IMR-90 (cell line): ENCODE results near the gene IL36B. TPM values are rescaled to one million over a fixed set of nuclear protein-coding genes. Genes with fewer than 3 reads are reported as not detected.

Experiments used
- ATAC-seq: fragments of 200-7000 bp; cut with Tn5 transposase; 2 replicates; pipeline ENCODE4 v1.9.1; 2020; ENCODE audit warnings: low read depth, mild to moderate bottlenecking, moderate library complexity
- BruUV-seq: library from RNA; stranded (reverse); fragments of 400-500 nt; replicated peaks from 2 replicates; lab custom pipeline; 2021; lab: Mats Ljungman, UMichigan
- CTCF ChIA-PET: fragments of 300-600 bp; formaldehyde crosslinking; extraction: SDS; loops from one replicate; lab custom pipeline; 2021; ENCODE audit warnings: antibody characterized with exemption; lab: Yijun Ruan, JAX
- POLR2A ChIA-PET: fragments of 300-600 bp; sonication (Branson Sonifier 250); formaldehyde crosslinking; loops from one replicate; lab custom pipeline; 2022; ENCODE audit warnings: antibody characterized with exemption; ENCODE audit not compliant: unreplicated experiment; lab: Charles Lee
- DNase-seq: peaks from one replicate; pipeline ENCODE4 v3.0.0; 2013
- H2AFZ ChIP-seq: replicated peaks from 2 replicates; pipeline ENCODE3; 2013; ENCODE audit warnings: low read length, mild to moderate bottlenecking; ENCODE audit not compliant: poor library complexity
- H2AK5ac ChIP-seq: 2 replicates; pipeline ENCODE4 v1.6.1; 2013; ENCODE audit warnings: low read depth, low read length, inconsistent platforms
- H2AK9ac ChIP-seq: replicated peaks from 2 replicates; pipeline ENCODE3; 2013; ENCODE audit warnings: mild to moderate bottlenecking, low read depth, low read length, moderate library complexity; ENCODE audit not compliant: poor library complexity
- H2BK120ac ChIP-seq: 2 replicates; pipeline ENCODE4 v1.6.1; 2013; ENCODE audit warnings: low read depth, low read length, inconsistent platforms
- H2BK15ac ChIP-seq: 3 replicates; pipeline ENCODE4 v1.6.1; 2013; ENCODE audit warnings: low read depth, low read length, inconsistent platforms
- H2BK20ac ChIP-seq: 2 replicates; pipeline ENCODE4 v1.6.1; 2013; ENCODE audit warnings: low read depth, mild to moderate bottlenecking, inconsistent platforms, low read length, moderate library complexity
- H2BK5ac ChIP-seq: 2 replicates; pipeline ENCODE4 v1.6.1; 2013; ENCODE audit warnings: mild to moderate bottlenecking, low read depth, low read length, inconsistent platforms; ENCODE audit not compliant: poor library complexity, severe bottlenecking
- H3K14ac ChIP-seq: replicated peaks from 2 replicates; pipeline ENCODE4 v1.6.1; 2013; ENCODE audit warnings: low read depth, low read length, inconsistent platforms
- H3K18ac ChIP-seq: 2 replicates; pipeline ENCODE4 v1.6.1; 2013; ENCODE audit warnings: low read depth, low read length, control low read depth
- H3K23ac ChIP-seq: 2 replicates; pipeline ENCODE4 v1.6.1; 2013; ENCODE audit warnings: low read depth, low read length, inconsistent platforms
- H3K27ac ChIP-seq: 2 replicates; pipeline ENCODE4 v1.5.1; 2013; ENCODE audit warnings: mild to moderate bottlenecking, control low read depth, low read length; ENCODE audit not compliant: insufficient read depth
- H3K27me3 ChIP-seq: 2 replicates; pipeline ENCODE4 v1.6.1; 2013; ENCODE audit warnings: low read length; ENCODE audit not compliant: control insufficient read depth, insufficient read depth
- H3K36me3 ChIP-seq: 2 replicates; pipeline ENCODE4 v1.6.1; 2013; ENCODE audit warnings: low read length, mixed read lengths; ENCODE audit not compliant: control insufficient read depth, insufficient read depth
- H3K4ac ChIP-seq: 2 replicates; pipeline ENCODE4 v1.6.1; 2013; ENCODE audit warnings: low read depth, low read length, inconsistent platforms
- H3K4me1 ChIP-seq: 2 replicates; pipeline ENCODE4 v1.6.1; 2013; ENCODE audit warnings: low read length, mixed read lengths; ENCODE audit not compliant: control insufficient read depth, insufficient read depth
- H3K4me2 ChIP-seq: 2 replicates; pipeline ENCODE4 v1.6.1; 2013; ENCODE audit warnings: low read depth, mild to moderate bottlenecking, control low read depth, low read length, moderate library complexity
- H3K4me3 ChIP-seq: 2 replicates; pipeline ENCODE4 v1.5.1; 2013; ENCODE audit warnings: low read depth, mild to moderate bottlenecking, control low read depth, low read length, moderate library complexity; ENCODE audit not compliant: insufficient read depth
- H3K56ac ChIP-seq: 2 replicates; pipeline ENCODE4 v1.6.1; 2013; ENCODE audit warnings: low read length, inconsistent platforms; ENCODE audit not compliant: insufficient read depth; ENCODE audit errors: extremely low read depth
- H3K79me1 ChIP-seq, 2 experiments: 2 replicates each; pipeline ENCODE4 v1.6.1; 2013; ENCODE audit warnings: low read length in 2 of 2, inconsistent platforms in 1 of 2, low read depth in 1 of 2
- H3K9ac ChIP-seq: 2 replicates; pipeline ENCODE4 v1.6.1; 2013; ENCODE audit warnings: low read depth, low read length, control low read depth
- H3K9me1 ChIP-seq: 2 replicates; pipeline ENCODE4 v1.6.1; 2013; ENCODE audit warnings: low read length, inconsistent platforms; ENCODE audit not compliant: insufficient read depth
- H3K9me3 ChIP-seq: 2 replicates; pipeline ENCODE4 v1.6.1; 2013; ENCODE audit warnings: low read length; ENCODE audit not compliant: control insufficient read depth, insufficient read depth
- H4K20me1 ChIP-seq: 2 replicates; pipeline ENCODE4 v1.6.1; 2013; ENCODE audit warnings: low read length, inconsistent platforms; ENCODE audit not compliant: insufficient read depth
- H4K5ac ChIP-seq: 2 replicates; pipeline ENCODE4 v1.6.1; 2013; ENCODE audit warnings: mild to moderate bottlenecking, low read depth, low read length, control low read depth
- H4K8ac ChIP-seq, 2 experiments: 2 replicates each; pipeline ENCODE4 v1.6.1; 2013; ENCODE audit warnings: low read depth in 2 of 2, low read length in 2 of 2, control low read depth in 1 of 2, inconsistent platforms in 1 of 2
- H4K91ac ChIP-seq: 2 replicates; pipeline ENCODE4 v1.6.1; 2013; ENCODE audit warnings: low read depth, low read length, inconsistent platforms; ENCODE audit not compliant: insufficient read depth
- BHLHE40 ChIP-seq: fragments of 150-350 bp; IDR thresholded peaks from 2 replicates; pipeline ENCODE4 v1.6.1; 2016; ENCODE audit warnings: mild to moderate bottlenecking, low read depth, low read length
- CEBPB ChIP-seq: IDR thresholded peaks from 2 replicates; pipeline ENCODE4 v1.6.1; 2012; ENCODE audit warnings: low read depth, low read length, improper control_type of control experiment
- CHD1 ChIP-seq: IDR thresholded peaks from 2 replicates; pipeline ENCODE4 v1.6.1; 2012; ENCODE audit warnings: low read depth, low read length, improper control_type of control experiment
- CTCF ChIP-seq: conservative IDR thresholded peaks from 2 replicates; pipeline ENCODE4 v1.5.1; 2012; ENCODE audit warnings: mild to moderate bottlenecking, low read depth, low read length, improper control_type of control experiment
- FOS ChIP-seq: fragments of 150-350 bp; IDR thresholded peaks from 2 replicates; pipeline ENCODE4 v1.6.1; 2016; ENCODE audit warnings: low read depth, low read length
- MAFK ChIP-seq: IDR thresholded peaks from 2 replicates; pipeline ENCODE4 v1.6.1; 2012; ENCODE audit warnings: low read depth, low read length, improper control_type of control experiment
- MAZ ChIP-seq: IDR thresholded peaks from 2 replicates; pipeline ENCODE4 v1.6.1; 2012; ENCODE audit warnings: low read depth, mild to moderate bottlenecking, low read length, improper control_type of control experiment, moderate library complexity, borderline replicate concordance
- MXI1 ChIP-seq: IDR thresholded peaks from 2 replicates; pipeline ENCODE4 v1.6.1; 2012; ENCODE audit warnings: low read depth, mild to moderate bottlenecking, low read length, moderate library complexity, borderline replicate concordance
- NFE2L2 ChIP-seq: fragments of 150-350 bp; IDR thresholded peaks from 2 replicates; pipeline ENCODE4 v1.6.1; 2016; ENCODE audit warnings: low read depth, mild to moderate bottlenecking, low read length
- POLR2A ChIP-seq: IDR thresholded peaks from 2 replicates; pipeline ENCODE4 v1.6.1; 2012; ENCODE audit warnings: mild to moderate bottlenecking, low read depth, low read length
- RAD21 ChIP-seq: IDR thresholded peaks from 2 replicates; pipeline ENCODE4 v1.6.1; 2012; ENCODE audit warnings: low read length, improper control_type of control experiment
- RCOR1 ChIP-seq: IDR thresholded peaks from 2 replicates; pipeline ENCODE4 v1.6.1; 2012; ENCODE audit warnings: mild to moderate bottlenecking, low read length, improper control_type of control experiment; ENCODE audit not compliant: insufficient replicate concordance
- RFX5 ChIP-seq: IDR thresholded peaks from 2 replicates; pipeline ENCODE4 v1.8.0; 2012; ENCODE audit warnings: low read depth, mild to moderate bottlenecking, low read length, moderate library complexity
- SMC3 ChIP-seq: fragments of 150-350 bp; IDR thresholded peaks from 2 replicates; pipeline ENCODE4 v1.6.1; 2016; ENCODE audit warnings: low read depth, mild to moderate bottlenecking, antibody characterized with exemption, low read length, moderate library complexity
- WGBS, 2 experiments: methylation state at CpG; one replicate each; pipeline versions ENCODE4 v1.1.5 to v1.1.7; 2013; ENCODE audit warnings: missing lambda C conversion rate in 2 of 2; ENCODE audit not compliant: insufficient read length in 1 of 2; ENCODE audit errors: extremely low coverage in 2 of 2; 5-methylcytosine and 5-hydroxymethylcytosine counted together
- dilution Hi-C: fragments of 300-500 bp; cut with HindIII; formaldehyde crosslinking; loops from one replicate; pipeline ENCODE4 v1.14.3; 2018; ENCODE audit warnings: low sequenced_read_pairs; ENCODE audit not compliant: unreplicated experiment
- in situ Hi-C: fragments of 300-500 bp; cut with MboI; formaldehyde crosslinking; loops from 3 replicates; pipeline ENCODE4 v1.14.3; 2019; ENCODE audit warnings: low sequenced_read_pairs, inconsistent platforms, mixed read lengths
- intact Hi-C: fragments of 100-400 bp; cut with micrococcal nuclease; formaldehyde crosslinking; loops from 2 replicates; pipeline ENCODE4 v1.10.0; 2022
- polyA plus RNA-seq, 3 experiments: library from polyadenylated mRNA; depleted of rRNA; stranded (reverse); fragments of >200 nt; gene quantifications; 2 replicates each; pipeline ENCODE4 v1.2.3, GENCODE V29; 2012; ENCODE audit warnings: low replicate concordance in 1 of 3
- total RNA-seq: library from RNA; depleted of rRNA; stranded (reverse); fragments of >200 nt; gene quantifications from 2 replicates; pipeline ENCODE4 v1.2.3, GENCODE V29; 2012
- TF ChIP-seq, protein P1 (sequence below): fragments of 150-350 bp; IDR thresholded peaks from 2 replicates; pipeline ENCODE4 v1.6.1; 2016; ENCODE audit warnings: low read depth, mild to moderate bottlenecking, low read length, moderate library complexity, borderline replicate concordance

IL36B gene
- total and polyA plus RNA-seq, 2 of the 4 experiments (the other 2 are of a cell fraction): not detected

- Histone ChIP-seq H3K4me3 (no peak within 1 kb of the TSS), H3K56ac (no peak within 1 kb of the TSS), H3K9me3 (no peaks in the 10 kb centered on the region), H2AK9ac (no peak within 1 kb of the TSS), H3K4ac (no peak within 1 kb of the TSS), H3K27ac (no peak within 1 kb of the TSS), H2BK20ac (no peak within 1 kb of the TSS), H3K36me3 (no peaks in the 10 kb centered on the region), H2AFZ (no peak within 1 kb of the TSS), H3K23ac (no peak within 1 kb of the TSS), H4K8ac (no peak within 1 kb of the TSS), H4K20me1 (no peaks in the 10 kb centered on the region), H3K4me2 (no peak within 1 kb of the TSS), H4K5ac (no peak within 1 kb of the TSS), H2BK120ac (no peak within 1 kb of the TSS), H3K14ac (no peak within 1 kb of the TSS; the same call in 1 of the 2 replicates), H4K91ac (no peak within 1 kb of the TSS), H3K9me1 (no peaks in the 10 kb centered on the region), H2BK15ac (no peak within 1 kb of the TSS), H3K79me1 (no peaks in the 10 kb centered on the region), H3K4me1 (no peaks in the 10 kb centered on the region), H2BK5ac (no peak within 1 kb of the TSS), H3K9ac (no peak within 1 kb of the TSS), H3K27me3 (peaks cover 18% of the 10 kb centered on the region), H2AK5ac (no peak within 1 kb of the TSS), H3K18ac (no peak within 1 kb of the TSS)
- CTCF ChIA-PET: no interaction called here
- 70% methylated on average over 4 of the region's 7 CpGs; no CpG with 5 or more reads in 1 of the 2 experiments for WGBS, 2 experiments
- intact Hi-C loops (no loop called here), in situ Hi-C loops (no loop called here), dilution Hi-C loops (no loop called here)
- no TSS peak for BruUV-seq
- TF ChIP-seq NFE2L2 (no peak), RFX5 (no peak), BHLHE40 (no peak), POLR2A (no peak), MXI1 (no peak), RAD21 (no peak), CEBPB (no peak), CHD1 (no peak), SMC3 (no peak), CTCF (no peak), MAZ (no peak), MAFK (no peak), FOS (no peak), RCOR1 (no peak)
- TF ChIP-seq, protein P1, sequence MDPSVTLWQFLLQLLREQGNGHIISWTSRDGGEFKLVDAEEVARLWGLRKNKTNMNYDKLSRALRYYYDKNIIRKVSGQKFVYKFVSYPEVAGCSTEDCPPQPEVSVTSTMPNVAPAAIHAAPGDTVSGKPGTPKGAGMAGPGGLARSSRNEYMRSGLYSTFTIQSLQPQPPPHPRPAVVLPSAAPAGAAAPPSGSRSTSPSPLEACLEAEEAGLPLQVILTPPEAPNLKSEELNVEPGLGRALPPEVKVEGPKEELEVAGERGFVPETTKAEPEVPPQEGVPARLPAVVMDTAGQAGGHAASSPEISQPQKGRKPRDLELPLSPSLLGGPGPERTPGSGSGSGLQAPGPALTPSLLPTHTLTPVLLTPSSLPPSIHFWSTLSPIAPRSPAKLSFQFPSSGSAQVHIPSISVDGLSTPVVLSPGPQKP: no peak
- ATAC-seq: no peak
- POLR2A ChIA-PET: no interaction called here
- DNase-seq: no peak
Measured at GRCh38 chr2:112977559-112978056, 75.1 kb downstream of the IL36B start, which contains the start of gene IL36G. IL36G (plus strand) TSS chr2:112978006; CDS start chr2:112978639, 633 bp downstream.
